Transverse colon (tissue), 4 donors: Measurements from ENCODE around the gene UBE2U.

ENCODE experiments used
- CTCF ChIP-seq, 5 experiments: fragments of 200-600 bp in 3 of 5; fragments of 450-650 bp in 2 of 5; sonication (generic) in 3 of 5; IDR thresholded peaks; 1 replicate in 2 of 5; 2 replicates in 3 of 5; pipeline ENCODE4 v1.5.1; 2016 to 2017; ENCODE audit warnings: antibody characterized with exemption in 5 of 5, inconsistent platforms in 3 of 5, mild to moderate bottlenecking in 2 of 5, moderate library complexity in 1 of 5
- EP300 ChIP-seq: sonication (generic); formaldehyde crosslinking; IDR thresholded peaks from one replicate; pipeline ENCODE4 v1.6.1; 2017; ENCODE audit warnings: antibody characterized with exemption, low read depth
- POLR2A ChIP-seq: fragments of 450-650 bp; IDR thresholded peaks from one replicate; pipeline ENCODE4 v1.6.1; 2016; ENCODE audit warnings: antibody characterized with exemption, mild to moderate bottlenecking, moderate library complexity
- POLR2AphosphoS5 ChIP-seq, 3 donors: sonication (generic); formaldehyde crosslinking; IDR thresholded peaks; one replicate each; pipeline ENCODE4 v1.6.1; 2016; ENCODE audit warnings: antibody characterized with exemption in 3 of 3

GRCh38 chr1:64187646-64188045 lies 15.8 kb upstream of the UBE2U start:
- TF ChIP-seq POLR2A (no peak), CTCF (IDR thresholded peaks at IDR 0.05) (no peak), POLR2AphosphoS5 (IDR thresholded peaks at IDR 0.05) (no peak), EP300 (no peak)
